ENCODE measurements around the gene ACR. TPM values are rescaled to one million over a fixed set of nuclear protein-coding genes. Genes with fewer than 3 reads are reported as not detected.

Gene ACR
- total and polyA plus RNA-seq, 2 of the 13 experiments (the other 11 are each of a cell fraction or from before 2014, with no cell fraction given): 0.15 TPM; not detected in 1

- TF ChIP-seq ZNF280B (CRISPR knock-in tag; IDR thresholded peaks at IDR 0.05; ENCODE audit: borderline replicate concordance) (no peak; the same call in 1 of the 2 replicates), THYN1 (CRISPR knock-in tag; IDR thresholded peaks at IDR 0.05; ENCODE audit: borderline replicate concordance, low read depth) (no peak), ZNF362 (CRISPR knock-in tag; IDR thresholded peaks at IDR 0.05; ENCODE audit: borderline replicate concordance) (no peak), MAF1 (CRISPR knock-in tag; IDR thresholded peaks at IDR 0.05; ENCODE audit: borderline replicate concordance) (no peak), ARNT2 (CRISPR knock-in tag; IDR thresholded peaks at IDR 0.05; ENCODE audit: low read depth) (no peak), BRCA1 (CRISPR knock-in tag; IDR thresholded peaks at IDR 0.05) (0 out of 2 replicates have a peak, but pooled peaks have one; percentile 51), ZNF576 (CRISPR knock-in tag; IDR thresholded peaks at IDR 0.05) (no peak), ZBTB44 (CRISPR knock-in tag; IDR thresholded peaks at IDR 0.05) (no peak), ZBTB2 (CRISPR knock-in tag; IDR thresholded peaks at IDR 0.05; ENCODE audit: low read depth) (no peak), KLF16 (CRISPR knock-in tag; IDR thresholded peaks at IDR 0.05) (peak in 1 of 2 experiments; percentile 67; a peak in 2 of 4 replicates), ZBTB33 (CRISPR knock-in tag; IDR thresholded peaks at IDR 0.05) (peak; percentile 43; the same call in 1 of the 2 replicates), KAT7 (CRISPR knock-in tag; IDR thresholded peaks at IDR 0.05; ENCODE audit: borderline replicate concordance) (no peak), ZFY (CRISPR knock-in tag; IDR thresholded peaks at IDR 0.05) (peak; percentile 70), YY1 (IDR thresholded peaks at IDR 0.05; ENCODE audit: insufficient read depth, insufficient replicate concordance, low read depth, low read length) (peak; percentile 88), SALL2 (CRISPR knock-in tag; IDR thresholded peaks at IDR 0.05) (no peak), NR2F2 (IDR thresholded peaks at IDR 0.05; ENCODE audit: borderline replicate concordance, low read depth) (peak; percentile 57; the same call in 1 of the 2 replicates), ZBTB3 (CRISPR knock-in tag; IDR thresholded peaks at IDR 0.05; ENCODE audit: borderline replicate concordance, low read depth) (no peak)
Observed at GRCh38 chr22:50700387-50701075, 37.5 kb upstream of the ACR start (continued).

All from HepG2 (cell line).